LNCAP (cell line): ENCODE data around the gene PCK1.

ENCODE experiments used
- TF ChIP-seq, protein P1 (sequence below): fragments of 450-650 bp; IDR thresholded peaks from 2 replicates; pipeline ENCODE4 v1.5.1; 2017; ENCODE audit warnings: mild to moderate bottlenecking

The PCK1 gene

DNA sequence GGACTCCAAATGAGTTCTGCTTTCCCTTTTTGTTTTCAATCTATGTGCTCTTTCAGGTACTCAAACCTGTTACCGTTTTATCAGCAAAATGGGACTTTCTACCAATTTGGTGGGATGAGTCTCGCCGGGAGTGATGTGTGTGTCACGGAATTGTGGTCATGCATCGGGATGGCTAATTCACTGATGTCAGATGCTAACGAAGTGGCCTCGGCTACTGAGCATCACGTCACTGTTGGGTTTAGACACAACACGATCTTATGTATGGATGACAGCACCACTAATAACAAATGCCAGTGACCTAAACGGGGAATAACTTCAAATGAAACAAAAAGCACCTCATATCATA is 1.6 kb upstream of the PCK1 start:
- TF ChIP-seq, protein P1, sequence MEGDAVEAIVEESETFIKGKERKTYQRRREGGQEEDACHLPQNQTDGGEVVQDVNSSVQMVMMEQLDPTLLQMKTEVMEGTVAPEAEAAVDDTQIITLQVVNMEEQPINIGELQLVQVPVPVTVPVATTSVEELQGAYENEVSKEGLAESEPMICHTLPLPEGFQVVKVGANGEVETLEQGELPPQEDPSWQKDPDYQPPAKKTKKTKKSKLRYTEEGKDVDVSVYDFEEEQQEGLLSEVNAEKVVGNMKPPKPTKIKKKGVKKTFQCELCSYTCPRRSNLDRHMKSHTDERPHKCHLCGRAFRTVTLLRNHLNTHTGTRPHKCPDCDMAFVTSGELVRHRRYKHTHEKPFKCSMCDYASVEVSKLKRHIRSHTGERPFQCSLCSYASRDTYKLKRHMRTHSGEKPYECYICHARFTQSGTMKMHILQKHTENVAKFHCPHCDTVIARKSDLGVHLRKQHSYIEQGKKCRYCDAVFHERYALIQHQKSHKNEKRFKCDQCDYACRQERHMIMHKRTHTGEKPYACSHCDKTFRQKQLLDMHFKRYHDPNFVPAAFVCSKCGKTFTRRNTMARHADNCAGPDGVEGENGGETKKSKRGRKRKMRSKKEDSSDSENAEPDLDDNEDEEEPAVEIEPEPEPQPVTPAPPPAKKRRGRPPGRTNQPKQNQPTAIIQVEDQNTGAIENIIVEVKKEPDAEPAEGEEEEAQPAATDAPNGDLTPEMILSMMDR = no peak

DNA sequence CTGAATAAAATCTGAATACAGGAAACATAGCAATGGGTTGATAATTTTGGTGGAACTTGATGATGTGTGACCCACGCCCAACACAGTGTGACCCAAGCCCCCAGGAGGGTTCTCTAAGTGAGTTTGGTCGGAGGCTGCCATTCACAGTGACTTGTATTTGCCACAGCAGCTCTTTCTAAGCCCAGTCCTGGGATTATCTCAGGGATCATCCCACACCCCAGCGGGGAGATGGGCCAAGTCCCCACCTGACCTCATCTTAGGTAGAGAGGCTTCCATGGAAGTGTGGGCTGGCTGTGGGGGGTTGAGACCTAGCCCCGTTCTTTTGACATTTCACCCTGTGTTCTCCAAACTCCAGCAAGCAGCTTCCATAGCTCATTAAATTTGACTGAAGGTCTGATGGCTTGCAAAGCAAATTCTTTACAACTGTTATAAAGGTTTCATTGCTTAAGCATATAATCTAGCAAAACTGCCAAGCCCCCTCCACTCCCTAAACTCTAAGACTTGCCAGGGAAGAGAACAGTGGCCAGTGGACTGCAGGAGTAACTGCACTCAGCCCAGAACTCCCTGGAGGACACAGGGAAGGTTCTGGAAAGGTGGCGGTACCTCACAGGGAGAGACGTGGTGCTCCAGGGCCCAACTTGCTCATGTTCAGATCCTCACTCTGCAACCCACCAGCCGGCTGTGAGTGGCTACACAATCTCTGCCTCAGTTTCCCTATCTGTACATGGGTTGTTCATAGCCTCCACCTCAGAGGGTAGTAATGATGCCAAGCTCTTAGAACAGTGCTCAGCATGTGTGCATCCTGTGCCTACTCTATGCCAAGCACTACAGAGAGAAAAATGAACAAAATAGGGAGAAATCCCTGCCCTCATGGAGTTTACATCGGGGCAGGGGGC is 1.0 kb upstream of the PCK1 start:
- TF ChIP-seq, protein P1 = no peak

DNA sequence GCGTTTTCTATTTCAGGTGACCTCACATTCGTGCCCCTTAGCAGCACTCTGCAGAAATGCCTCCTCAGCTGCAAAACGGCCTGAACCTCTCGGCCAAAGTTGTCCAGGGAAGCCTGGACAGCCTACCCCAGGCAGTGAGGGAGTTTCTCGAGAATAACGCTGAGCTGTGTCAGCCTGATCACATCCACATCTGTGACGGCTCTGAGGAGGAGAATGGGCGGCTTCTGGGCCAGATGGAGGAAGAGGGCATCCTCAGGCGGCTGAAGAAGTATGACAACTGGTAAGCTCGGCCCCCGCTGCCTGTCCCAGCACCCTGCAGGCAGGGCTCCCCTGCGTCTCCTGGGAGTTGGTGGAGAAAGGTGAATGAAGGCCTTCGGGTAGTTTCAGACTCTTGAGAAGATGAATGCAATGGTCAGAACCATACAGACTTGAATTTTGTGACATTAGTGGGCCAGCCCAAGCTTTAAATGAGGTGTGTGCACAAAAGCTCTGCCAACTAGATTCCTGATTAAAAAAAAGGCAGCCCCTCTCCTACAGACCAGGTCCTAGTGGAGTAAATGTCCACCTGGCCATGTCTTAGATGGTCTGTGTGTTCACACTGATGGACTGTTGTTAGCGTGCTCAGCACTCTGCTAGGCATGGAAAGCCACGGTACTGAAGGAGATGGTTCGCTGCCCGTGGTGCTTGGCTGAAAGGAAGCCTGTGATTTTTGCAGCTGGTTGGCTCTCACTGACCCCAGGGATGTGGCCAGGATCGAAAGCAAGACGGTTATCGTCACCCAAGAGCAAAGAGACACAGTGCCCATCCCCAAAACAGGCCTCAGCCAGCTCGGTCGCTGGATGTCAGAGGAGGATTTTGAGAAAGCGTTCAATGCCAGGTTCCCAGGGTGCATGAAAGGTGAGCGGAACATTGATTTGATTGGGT is 708 bp downstream of the PCK1 start:
- TF ChIP-seq, protein P1 = no peak

GRCh38 chr20:57562541-57563465 is 1.9 kb downstream of the PCK1 start:
- TF ChIP-seq, protein P1 = no peak

- TF ChIP-seq, protein P1 = no peak
Observed at GRCh38 chr20:57563522-57563921, 2.6 kb downstream of the PCK1 start.

GRCh38 chr20:57564180-57564802 is 3.4 kb downstream of the PCK1 start:
- TF ChIP-seq, protein P1 = no peak
